DMS53 treated with DMSO at 0.1 percent for 48 hours (cell line): Measurements from ENCODE around the gene THAP12.
"Not testable (repeated sequence)": the region's sequence is repeated elsewhere in the genome, so short reads cannot be mapped to it uniquely, and the experiment has no call there.

Source experiments
- DNase-seq: peaks from one replicate; lab custom pipeline; 2025; ENCODE audit not compliant: unreplicated experiment; lab: John Stamatoyannopoulos, UW

The THAP12 gene

GRCh38 chr11:76329084-76329648, 51.8 kb downstream of the THAP12 start:
- no peak for DNase-seq

- DNase-seq: no peak
These were observed 53.1 kb downstream of the THAP12 start for GRCh38 chr11:76327756-76328388.

GRCh38 chr11:76327202-76327601, 53.7 kb downstream of the THAP12 start:
- no peak for DNase-seq

GRCh38 chr11:76325185-76325584, 55.7 kb downstream of the THAP12 start:
- no peak for DNase-seq

- DNase-seq: no peak
These were observed 57.1 kb downstream of the THAP12 start for GRCh38 chr11:76323804-76324203.

- DNase-seq: not testable (repeated sequence)
These were observed 57.6 kb downstream of the THAP12 start for GRCh38 chr11:76323375-76323774.

- no peak for DNase-seq
These were observed 58.0 kb downstream of the THAP12 start for GRCh38 chr11:76322942-76323341.

GRCh38 chr11:76322540-76322939, 58.4 kb downstream of the THAP12 start:
- DNase-seq: no peak

GRCh38 chr11:76321820-76322524, 59.0 kb downstream of the THAP12 start:
- DNase-seq: no peak

- DNase-seq: no peak
These were observed 59.6 kb downstream of the THAP12 start for GRCh38 chr11:76321340-76321739.

GRCh38 chr11:76320929-76321328, 60.0 kb downstream of the THAP12 start:
- no peak for DNase-seq

GRCh38 chr11:76319798-76320197, 61.1 kb downstream of the THAP12 start:
- DNase-seq: not testable (repeated sequence)

- DNase-seq: peak; percentile 95
These were observed 62.1 kb downstream of the THAP12 start for GRCh38 chr11:76318744-76319384.

GRCh38 chr11:76317296-76317695, 63.6 kb downstream of the THAP12 start:
- no peak for DNase-seq

- no peak for DNase-seq
These were observed 64.2 kb downstream of the THAP12 start for GRCh38 chr11:76316726-76317125.

GRCh38 chr11:76315182-76315853, 65.6 kb downstream of the THAP12 start:
- DNase-seq: no peak

GRCh38 chr11:76314741-76315090, 66.2 kb downstream of the THAP12 start:
- DNase-seq: no peak

- no peak for DNase-seq
These were observed 66.8 kb downstream of the THAP12 start for GRCh38 chr11:76313913-76314740.

- DNase-seq: no peak
These were observed 67.7 kb downstream of the THAP12 start for GRCh38 chr11:76313271-76313670.

GRCh38 chr11:76310832-76311595, 69.9 kb downstream of the THAP12 start:
- DNase-seq: no peak
